ENCODE data around the gene FRMPD4. TPM values are rescaled to one million over a fixed set of nuclear protein-coding genes. Genes with fewer than 3 reads are reported as not detected.

The FRMPD4 gene
- total RNA-seq, 3 donors from 2014 or later = 0.06 to 3.4 (median 0.34) TPM

- no peaks in the 10 kb centered on the region for H3K36me3 ChIP-seq (ENCODE audit: low read depth)
- intact Hi-C loops (cut with DNase I, micrococcal nuclease) = no loop called here
- no peak for ATAC-seq
- no peak for DNase-seq
- no peaks in the 10 kb centered on the region for H3K4me1 ChIP-seq (ENCODE audit: low read depth)
- H3K9me3 ChIP-seq = no peaks in the 10 kb centered on the region
- no peak overlapping the region for H3K4me3 ChIP-seq
- TF ChIP-seq, protein P1, sequence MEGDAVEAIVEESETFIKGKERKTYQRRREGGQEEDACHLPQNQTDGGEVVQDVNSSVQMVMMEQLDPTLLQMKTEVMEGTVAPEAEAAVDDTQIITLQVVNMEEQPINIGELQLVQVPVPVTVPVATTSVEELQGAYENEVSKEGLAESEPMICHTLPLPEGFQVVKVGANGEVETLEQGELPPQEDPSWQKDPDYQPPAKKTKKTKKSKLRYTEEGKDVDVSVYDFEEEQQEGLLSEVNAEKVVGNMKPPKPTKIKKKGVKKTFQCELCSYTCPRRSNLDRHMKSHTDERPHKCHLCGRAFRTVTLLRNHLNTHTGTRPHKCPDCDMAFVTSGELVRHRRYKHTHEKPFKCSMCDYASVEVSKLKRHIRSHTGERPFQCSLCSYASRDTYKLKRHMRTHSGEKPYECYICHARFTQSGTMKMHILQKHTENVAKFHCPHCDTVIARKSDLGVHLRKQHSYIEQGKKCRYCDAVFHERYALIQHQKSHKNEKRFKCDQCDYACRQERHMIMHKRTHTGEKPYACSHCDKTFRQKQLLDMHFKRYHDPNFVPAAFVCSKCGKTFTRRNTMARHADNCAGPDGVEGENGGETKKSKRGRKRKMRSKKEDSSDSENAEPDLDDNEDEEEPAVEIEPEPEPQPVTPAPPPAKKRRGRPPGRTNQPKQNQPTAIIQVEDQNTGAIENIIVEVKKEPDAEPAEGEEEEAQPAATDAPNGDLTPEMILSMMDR (IDR thresholded peaks at IDR 0.05) = no peak
Observed at GRCh38 chrX:12753366-12753765, 615.1 kb downstream of the FRMPD4 start.

DNA sequence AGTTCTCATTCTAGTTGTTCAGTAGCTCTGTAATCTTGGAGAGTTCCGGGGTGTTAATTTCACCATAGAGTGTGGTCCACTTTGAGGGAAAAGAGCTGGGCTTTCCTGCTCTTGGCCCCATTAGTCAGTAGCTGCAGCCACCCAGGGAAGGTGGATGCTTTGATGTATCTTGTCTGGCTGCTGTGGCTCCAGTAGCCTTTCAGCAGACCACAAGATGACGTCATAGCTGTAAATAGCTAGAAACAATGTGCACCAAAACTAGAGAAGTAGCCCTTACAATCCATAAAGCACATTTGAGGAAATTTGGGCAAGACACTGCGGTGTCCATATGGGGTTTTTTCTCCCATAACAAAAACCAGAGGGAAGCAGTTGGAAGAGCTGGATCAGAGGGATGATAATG, 620.0 kb downstream of the FRMPD4 start:
- no peak for DNase-seq
- H3K4me1 ChIP-seq (ENCODE audit: low read depth) = no peaks in the 10 kb centered on the region
- H3K4me3 ChIP-seq = no peak overlapping the region
- intact Hi-C loops (cut with DNase I, micrococcal nuclease) = no loop called here
- no peaks in the 10 kb centered on the region for H3K36me3 ChIP-seq (ENCODE audit: low read depth)
- H3K9me3 ChIP-seq = no peaks in the 10 kb centered on the region
- no peak for ATAC-seq
- TF ChIP-seq, protein P1 (IDR thresholded peaks at IDR 0.05) = no peak

DNA sequence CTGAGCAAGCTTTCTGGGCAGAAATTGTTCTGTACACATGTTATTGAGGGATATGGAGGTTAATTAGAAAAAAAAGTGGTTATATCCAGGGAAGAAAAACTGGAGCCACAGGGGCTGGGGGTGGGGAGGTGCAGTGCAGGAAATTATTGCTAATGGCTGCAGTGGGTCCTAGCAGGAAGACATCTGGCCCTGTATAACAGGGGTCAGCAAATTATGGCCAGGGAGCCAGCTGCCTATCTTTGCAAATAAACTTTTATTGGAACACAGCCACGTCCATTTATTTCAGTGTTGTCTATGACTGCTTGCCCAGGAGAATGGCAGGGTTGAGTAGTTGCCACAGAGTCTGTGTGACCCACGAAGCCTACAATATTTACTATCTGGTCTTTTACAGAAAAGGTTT, 629.6 kb downstream of the FRMPD4 start:
- Histone ChIP-seq H3K9me3 (no peaks in the 10 kb centered on the region), H3K4me3 (no peak overlapping the region), H3K36me3 (ENCODE audit: low read depth) (no peaks in the 10 kb centered on the region), H3K4me1 (ENCODE audit: low read depth) (no peaks in the 10 kb centered on the region)
- intact Hi-C loops (cut with DNase I, micrococcal nuclease) = no loop called here
- ATAC-seq (no peak), DNase-seq (no peak)
- TF ChIP-seq, protein P1 (IDR thresholded peaks at IDR 0.05) = no peak

GRCh38 chrX:12768491-12768890, 630.2 kb downstream of the FRMPD4 start:
- DNase-seq (no peak), ATAC-seq (no peak)
- Histone ChIP-seq H3K36me3 (ENCODE audit: low read depth) (no peaks in the 10 kb centered on the region), H3K4me1 (ENCODE audit: low read depth) (no peaks in the 10 kb centered on the region), H3K9me3 (no peaks in the 10 kb centered on the region), H3K4me3 (no peak overlapping the region)
- TF ChIP-seq, protein P1 (IDR thresholded peaks at IDR 0.05) = no peak
- intact Hi-C loops (cut with DNase I, micrococcal nuclease) = no loop called here

DNA sequence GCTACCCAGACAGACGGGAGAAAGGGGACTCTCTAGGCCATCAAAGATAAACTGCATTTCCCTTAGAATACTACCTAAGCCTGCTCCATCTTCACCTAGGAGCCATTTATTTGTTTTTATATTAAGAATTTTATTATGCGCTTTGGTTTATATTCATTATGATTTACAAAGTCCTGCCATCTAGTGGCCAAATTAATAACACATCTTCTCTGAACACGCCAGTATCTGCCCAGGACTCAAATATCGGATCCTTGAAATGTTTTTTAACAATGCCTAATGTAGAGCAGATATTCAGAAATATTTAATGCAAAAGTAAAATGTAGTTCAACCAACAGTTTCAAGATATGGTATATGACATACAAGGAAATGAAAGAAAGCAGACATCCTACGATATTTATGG, 632.2 kb downstream of the FRMPD4 start:
- DNase-seq (peak in 1 of 3 donors; percentile 16), ATAC-seq (peak; percentile 45)
- Histone ChIP-seq H3K36me3 (ENCODE audit: low read depth) (no peaks in the 10 kb centered on the region), H3K4me3 (no peak overlapping the region), H3K9me3 (no peaks in the 10 kb centered on the region), H3K4me1 (ENCODE audit: low read depth) (no peaks in the 10 kb centered on the region)
- intact Hi-C loops (cut with DNase I, micrococcal nuclease) = no loop called here
- TF ChIP-seq, protein P1 (IDR thresholded peaks at IDR 0.05) = no peak

DNA sequence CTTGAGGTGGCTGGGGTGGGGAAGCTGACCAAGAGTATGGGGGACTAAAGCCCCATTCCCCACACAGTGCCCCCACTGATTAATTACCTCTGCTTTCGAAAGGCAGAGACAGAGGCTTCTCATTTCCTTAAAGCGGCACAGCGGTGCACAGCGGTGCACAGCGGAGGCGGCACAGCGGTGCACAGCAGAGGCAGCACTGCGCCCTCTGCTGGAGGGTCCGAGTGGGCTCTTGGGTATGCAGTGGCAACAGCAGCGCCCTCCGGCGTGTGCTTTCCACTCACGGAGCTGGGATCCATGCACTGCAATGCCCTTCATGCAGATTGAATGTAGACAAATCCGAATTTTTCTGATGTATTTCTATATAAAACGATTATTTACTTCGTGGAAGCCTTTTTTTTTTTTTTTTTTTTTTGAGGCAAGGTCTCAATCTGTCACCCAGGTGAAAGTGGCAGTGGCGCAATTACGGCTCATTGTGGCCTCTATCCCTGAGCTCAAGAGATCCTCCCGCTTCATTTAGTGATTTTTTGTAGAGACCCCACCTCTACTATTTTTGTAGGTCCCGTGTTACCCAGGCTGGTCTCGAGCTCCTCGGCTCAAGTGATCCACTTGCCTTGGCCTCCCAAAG, 633.3 kb downstream of the FRMPD4 start:
- TF ChIP-seq, protein P1 (IDR thresholded peaks at IDR 0.05) = peak; percentile 30
- ATAC-seq = peak; percentile 98
- H3K36me3 ChIP-seq (ENCODE audit: low read depth) = no peaks in the 10 kb centered on the region
- no peaks in the 10 kb centered on the region for H3K9me3 ChIP-seq
- no peak overlapping the region for H3K4me3 ChIP-seq
- no peaks in the 10 kb centered on the region for H3K4me1 ChIP-seq (ENCODE audit: low read depth)
- peak; percentile 64 to 77 (median 66) for DNase-seq
- intact Hi-C loops (cut with DNase I, micrococcal nuclease) = no loop called here
